Thyroid gland (tissue), 4 donors: ENCODE results near the gene EID3. TPM values are rescaled to one million over a fixed set of nuclear protein-coding genes. Genes with fewer than 3 reads are reported as not detected.

Experiments used
- DNase-seq, 2 donors: peaks; one replicate each; pipeline ENCODE4 v3.0.0-alpha.2; 2019
- H3K27ac ChIP-seq, 3 donors: fragments of 200-600 bp; sonication (generic); 1 replicate in 2 of 3; 2 replicates in 1 of 3; pipeline ENCODE4 v1.5.1; 2016 to 2019; ENCODE audit warnings: mild to moderate bottlenecking in 1 of 3, moderate library complexity in 1 of 3
- H3K27me3 ChIP-seq: fragments of 200-600 bp; sonication (generic); one replicate; pipeline ENCODE4 v1.5.1; 2019
- H3K36me3 ChIP-seq, 2 donors: fragments of 200-600 bp; sonication (generic); one replicate each; pipeline ENCODE4 v1.5.1; 2016 to 2019
- H3K4me1 ChIP-seq, 2 donors: fragments of 200-600 bp; sonication (generic); one replicate each; pipeline ENCODE4 v1.5.1; 2017 to 2019
- H3K4me3 ChIP-seq, 3 donors: fragments of 200-600 bp; sonication (generic); replicated peaks in 1 of 3; 1 replicate in 2 of 3; 2 replicates in 1 of 3; pipeline ENCODE4 v1.5.1; 2016; ENCODE audit warnings: mild to moderate bottlenecking in 1 of 3
- H3K9me3 ChIP-seq: fragments of 200-600 bp; sonication (generic); one replicate; pipeline ENCODE4 v1.5.1; 2017
- CTCF ChIP-seq, 6 experiments: fragments of 200-600 bp in 3 of 6; fragments of 450-650 bp in 3 of 6; sonication (generic) in 3 of 6; IDR thresholded peaks; one replicate each; pipeline ENCODE4 v1.5.1; 2016 to 2019; ENCODE audit warnings: antibody characterized with exemption in 6 of 6, mild to moderate bottlenecking in 2 of 6, inconsistent platforms in 1 of 6, moderate library complexity in 1 of 6
- POLR2A ChIP-seq, 2 donors: fragments of 450-650 bp; IDR thresholded peaks; one replicate each; pipeline ENCODE4 v1.6.1; 2017; ENCODE audit warnings: antibody characterized with exemption in 2 of 2, mild to moderate bottlenecking in 2 of 2, moderate library complexity in 1 of 2
- WGBS, 2 donors: methylation state at CpG; one replicate each; pipeline ENCODE4 v1.1.5; 2017; 5-methylcytosine and 5-hydroxymethylcytosine counted together
- intact Hi-C: fragments of 100-400 bp; cut with DNase I; formaldehyde crosslinking; loops from one replicate; pipeline ENCODE4 v1.15.1; 2023
- total RNA-seq, 4 donors: library from RNA; depleted of rRNA; stranded (reverse); fragments of >200 nt; gene quantifications; one replicate each; pipeline ENCODE4 v1.2.3, GENCODE V29; 2016

EID3 gene
- 10 to 100 TPM in 2 of 4 donors, 1 to 10 TPM in 2; 8.0 to 22.2 (median 9.8) TPM for total RNA-seq

DNA sequence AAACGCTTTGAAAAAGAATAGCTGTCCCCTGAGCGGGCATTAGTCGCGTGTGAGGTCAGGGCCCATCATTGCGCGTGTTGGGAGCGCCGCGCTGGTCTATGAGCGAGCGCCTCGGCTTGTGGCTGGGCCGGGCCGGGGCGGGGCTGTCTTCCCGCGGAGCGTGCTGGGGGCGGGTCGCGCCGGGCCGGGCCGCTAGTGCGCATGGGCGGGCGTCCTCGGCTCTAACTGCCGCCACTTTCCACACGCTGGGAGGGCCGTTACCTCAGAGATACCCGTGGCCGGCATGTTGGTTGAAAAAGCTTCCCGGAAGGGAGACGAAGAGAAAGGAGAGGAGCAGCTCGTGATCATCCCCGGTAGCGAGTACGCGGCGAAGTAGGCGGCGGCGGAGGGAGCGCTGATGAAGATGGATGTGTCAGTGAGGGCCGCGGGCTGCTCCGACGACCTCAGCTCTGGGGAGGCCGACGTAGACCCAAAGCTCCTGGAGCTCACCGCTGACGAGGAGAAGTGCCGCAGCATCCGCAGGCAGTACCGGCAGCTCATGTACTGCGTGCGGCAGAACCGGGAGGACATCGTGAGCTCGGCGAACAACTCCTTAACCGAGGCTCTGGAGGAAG lies at the start of gene EID3:
TSS of gene EID3 (plus strand) at position 202 of the 614 bp plus-strand sequence. CDS start at position 398, 196 bp downstream.
- peak; percentile 84 to 85 for DNase-seq
- H3K4me1 ChIP-seq = peaks cover 10 to 19% of the 10 kb centered on the region in 2 donors
- peak within 1 kb of the TSS in 1 of 3 donors; percentile 25 for H3K4me3 ChIP-seq
- H3K27me3 ChIP-seq = no peaks in the 10 kb centered on the region
- intact Hi-C loops = no loop called here
- H3K36me3 ChIP-seq = peaks cover 0 to 6% of the 10 kb centered on the region in 2 donors
- 7 to 13% methylated on average over 45 to 52 of the region's 63 CpGs for WGBS, 2 donors
- TF ChIP-seq POLR2A (IDR thresholded peaks at IDR 0.05) = no peak
- no peak for TF ChIP-seq CTCF (IDR thresholded peaks at IDR 0.05)
- H3K9me3 ChIP-seq = no peaks in the 10 kb centered on the region
- peak within 1 kb of the TSS in 2 of 3 donors; percentile 15 to 21 for H3K27ac ChIP-seq

DNA sequence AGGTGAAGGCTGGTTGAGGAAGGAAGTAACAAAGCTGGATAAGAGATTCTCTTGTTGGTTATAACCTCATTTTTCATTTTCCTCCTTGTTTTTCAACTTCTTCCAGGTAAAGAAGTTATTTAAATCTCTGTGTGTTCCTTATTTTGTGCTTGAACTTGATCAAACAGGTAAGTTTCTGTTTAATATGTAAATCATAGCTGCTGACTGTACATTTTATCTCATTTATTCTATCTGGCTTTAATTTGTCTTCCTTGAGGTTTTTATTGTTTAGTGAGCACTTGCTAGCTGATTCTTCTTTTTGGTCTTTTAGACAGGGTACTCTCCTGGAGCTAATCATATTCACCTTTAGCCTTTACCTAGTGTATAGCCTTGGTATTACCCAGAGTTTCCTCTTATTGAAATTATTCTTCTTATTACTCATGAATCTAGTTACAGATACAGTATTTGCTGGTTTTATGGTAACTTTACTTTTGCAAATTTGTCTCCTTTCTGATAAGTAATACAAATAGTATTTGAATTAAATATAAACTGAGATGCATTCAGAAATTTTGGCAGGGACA lies 45.5 kb upstream of the EID3 start:
- H3K27me3 ChIP-seq = no peaks in the 10 kb centered on the region
- DNase-seq = no peak
- no peaks in the 10 kb centered on the region for H3K9me3 ChIP-seq
- intact Hi-C loops = no loop called here
- TF ChIP-seq POLR2A (IDR thresholded peaks at IDR 0.05) (no peak), CTCF (IDR thresholded peaks at IDR 0.05) (no peak)
- H3K4me1 ChIP-seq = no peaks in the 10 kb centered on the region
- H3K36me3 ChIP-seq = no peaks in the 10 kb centered on the region
- no peak overlapping the region for H3K27ac ChIP-seq
- no peak overlapping the region for H3K4me3 ChIP-seq

DNA sequence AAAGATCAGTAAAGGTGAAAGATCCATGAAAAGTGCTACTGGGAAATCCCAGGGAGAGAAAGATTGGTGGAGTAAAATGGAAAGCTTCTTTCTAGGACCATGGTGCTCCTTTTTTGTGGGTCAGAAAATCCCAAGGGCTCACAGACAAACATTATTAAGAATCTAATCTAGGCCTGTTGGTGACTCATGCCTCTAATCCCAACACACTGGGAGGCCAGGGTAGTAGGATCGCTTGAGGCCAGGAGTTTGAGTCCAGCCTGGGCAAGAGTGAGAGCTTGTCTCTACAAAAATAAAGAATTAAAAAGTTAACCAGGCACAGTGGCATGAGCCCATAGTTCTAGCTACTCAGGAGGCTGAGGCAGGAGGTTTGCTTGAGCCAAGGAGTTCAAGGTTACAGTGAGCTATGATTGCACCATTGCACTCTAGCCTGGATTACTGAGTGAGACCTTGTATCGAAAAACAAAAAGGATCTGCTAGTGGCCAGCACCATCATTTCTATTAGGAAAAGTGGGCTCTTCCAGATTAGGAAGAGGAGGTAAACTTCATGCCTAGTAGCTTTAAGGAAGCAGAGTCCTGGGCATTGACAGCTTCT lies 45.0 kb upstream of the EID3 start:
- intact Hi-C loops = no loop called here
- H3K4me3 ChIP-seq = no peak overlapping the region
- WGBS, 2 donors = 90 to 93% methylated on average over 2 of the region's 2 CpGs

DNA sequence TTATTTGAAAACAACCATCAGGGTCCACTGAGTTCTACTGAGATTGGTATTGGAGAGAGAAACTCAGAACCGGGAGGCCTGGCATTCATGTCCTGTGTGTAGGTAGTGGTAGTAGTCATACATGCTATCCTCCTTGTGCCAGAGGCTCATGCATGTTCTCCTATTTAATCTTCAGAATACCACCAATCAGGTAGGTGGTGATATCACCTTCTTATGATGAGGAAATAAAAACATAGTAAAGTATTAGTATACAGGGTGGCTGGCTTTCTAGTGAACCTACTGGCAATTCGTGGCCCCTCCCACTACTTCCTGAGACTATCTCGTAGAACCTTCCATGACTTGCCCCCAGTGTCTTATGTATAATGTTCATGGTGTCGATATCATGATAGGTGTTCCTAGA lies 40.5 kb upstream of the EID3 start:
- intact Hi-C loops = no loop called here
- WGBS, 2 donors = 81 to 94% methylated on average over 4 of the region's 4 CpGs

More for the DNA sequence above, 45.0 kb upstream of the EID3 start:
- no peaks in the 10 kb centered on the region for H3K36me3 ChIP-seq
- TF ChIP-seq POLR2A (IDR thresholded peaks at IDR 0.05) (no peak), CTCF (IDR thresholded peaks at IDR 0.05) (no peak)
- no peaks in the 10 kb centered on the region for H3K9me3 ChIP-seq
- H3K27ac ChIP-seq = no peak overlapping the region
- no peak for DNase-seq
- H3K4me1 ChIP-seq = no peaks in the 10 kb centered on the region
- H3K27me3 ChIP-seq = no peaks in the 10 kb centered on the region

More for the DNA sequence above, 40.5 kb upstream of the EID3 start:
- DNase-seq = no peak
- no peaks in the 10 kb centered on the region for H3K9me3 ChIP-seq
- H3K4me1 ChIP-seq = no peaks in the 10 kb centered on the region
- TF ChIP-seq POLR2A (IDR thresholded peaks at IDR 0.05) (no peak), CTCF (IDR thresholded peaks at IDR 0.05) (no peak)
- H3K4me3 ChIP-seq = no peak overlapping the region
- H3K27me3 ChIP-seq = no peaks in the 10 kb centered on the region
- H3K27ac ChIP-seq = no peak overlapping the region
- H3K36me3 ChIP-seq = no peaks in the 10 kb centered on the region
